ENCODE measurements around the gene JARID2. TPM values are rescaled to one million over a fixed set of nuclear protein-coding genes. Genes with fewer than 3 reads are reported as not detected.

Gene JARID2
- total RNA-seq, 1 experiment from 2014 or later, result 23.6 TPM

GRCh38 chr6:15500901-15501825 is 255.3 kb downstream of the JARID2 start:
- Histone ChIP-seq H3K27me3 (ENCODE audit: insufficient read depth, low read length) (no peaks in the 10 kb centered on the region), H3K4me2 (ENCODE audit: low read length) (no peak overlapping the region), H3K9ac (ENCODE audit: low read length) (no peak overlapping the region), H3K4me1 (ENCODE audit: control insufficient read depth in 1 of 2, insufficient read depth in 2 of 2, low read length in 2 of 2) (peaks cover 4 to 5% of the 10 kb centered on the region in 2 experiments; a peak in 1 of 4 replicates), H4K20me1 (ENCODE audit: insufficient read depth) (no peaks in the 10 kb centered on the region), H3K27ac (ENCODE audit: low read depth, low read length) (no peak overlapping the region), H3K79me2 (ENCODE audit: insufficient read depth, low read length) (no peaks in the 10 kb centered on the region), H3K9me3 (ENCODE audit: control insufficient read depth in 1 of 2, insufficient read depth in 1 of 2, low read depth in 1 of 2, low read length in 2 of 2) (no peaks in the 10 kb centered on the region), H3K9me2 (ENCODE audit: insufficient read depth) (no peaks in the 10 kb centered on the region), H3K36me3 (ENCODE audit: control insufficient read depth in 1 of 2, insufficient read depth in 2 of 2, low read length in 2 of 2) (peaks cover 0 to 3% of the 10 kb centered on the region in 2 experiments; a peak in 1 of 4 replicates), H2AFZ (ENCODE audit: low read depth, low read length, poor library complexity, severe bottlenecking) (no peak overlapping the region), H3K4me3 (replicated peaks in 1 of 2; ENCODE audit: low read depth in 1 of 2, low read length in 2 of 2) (no peak overlapping the region)
- TF ChIP-seq CTCF (IDR thresholded peaks at IDR 0.05 in 2 of 3, conservative IDR thresholded peaks at IDR 0.05 in 1 of 3; ENCODE audit: borderline replicate concordance in 1 of 3, insufficient read depth in 1 of 3, low read depth in 2 of 3, low read length in 2 of 3), result no peak
- TF ChIP-seq JUND (IDR thresholded peaks at IDR 0.05), result no peak
- TF ChIP-seq POLR2AphosphoS5 (IDR thresholded peaks at IDR 0.05; ENCODE audit: low read depth, low read length), result no peak
- no peak for TF ChIP-seq ELF1 (IDR thresholded peaks at IDR 0.05; ENCODE audit: borderline replicate concordance, low read depth)
- TF ChIP-seq ATF3 (IDR thresholded peaks at IDR 0.05), result no peak
- TF ChIP-seq TCF7L2 (IDR thresholded peaks at IDR 0.05; ENCODE audit: borderline replicate concordance, extremely low read depth, insufficient read depth, insufficient read length), result no peak
- TF ChIP-seq MAX (IDR thresholded peaks at IDR 0.05), result no peak
- no peak for TF ChIP-seq SIN3A (IDR thresholded peaks at IDR 0.05; ENCODE audit: low read depth)
- no peak for TF ChIP-seq POLR2A (IDR thresholded peaks at IDR 0.05; ENCODE audit: borderline replicate concordance, extremely low read depth, insufficient read depth, insufficient read length)
- no peak for TF ChIP-seq EGR1 (IDR thresholded peaks at IDR 0.05; ENCODE audit: low read depth)
- no peak for TF ChIP-seq ZBTB33 (IDR thresholded peaks at IDR 0.05; ENCODE audit: extremely low read depth, insufficient replicate concordance, low read length)
- TF ChIP-seq ZFX (IDR thresholded peaks at IDR 0.05), result no peak
- ChIA-PET CTCF (no interaction called here), RAD21 (ENCODE audit: low non-redundant PET in 1 of 2, low total read pairs in 2 of 2, uncharacterized antibody in 2 of 2, unreplicated experiment in 2 of 2) (no interaction called here), POLR2A (no interaction called here)
- intact Hi-C loops (cut with micrococcal nuclease), result no loop called here
- no TSS peak for BruUV-seq (replicated peaks)
- DNase-seq (ENCODE audit: low read depth, low spot score) (no peak), ATAC-seq (no peak)
